Calu3 (cell line): ENCODE measurements around the gene CDK5RAP2. TPM values are rescaled to one million over a fixed set of nuclear protein-coding genes. Genes with fewer than 3 reads are reported as not detected.

ENCODE experiments used
- BruUV-seq: library from RNA; stranded (reverse); fragments of 400-500 nt; replicated peaks from 2 replicates; lab custom pipeline; 2021; lab: Mats Ljungman, UMichigan
- CTCF ChIA-PET: fragments of 300-600 bp; sonication (Branson Sonifier 250); formaldehyde crosslinking; loops from one replicate; lab custom pipeline; 2022; ENCODE audit warnings: antibody characterized with exemption; lab: Charles Lee
- DNase-seq: peaks from one replicate; pipeline ENCODE4 v3.0.0; 2022
- H3K27ac Mint-ChIP-seq: one replicate; pipeline ENCODE4 v1.8.0; 2022; ENCODE audit warnings: mixed read lengths; ENCODE audit not compliant: unreplicated experiment
- H3K27me3 Mint-ChIP-seq: one replicate; pipeline ENCODE4 v1.8.0; 2022; ENCODE audit warnings: mixed read lengths; ENCODE audit not compliant: unreplicated experiment
- H3K36me3 Mint-ChIP-seq: one replicate; pipeline ENCODE4 v1.8.0; 2022; ENCODE audit warnings: mild to moderate bottlenecking, moderate library complexity, mixed read lengths; ENCODE audit not compliant: insufficient read depth, unreplicated experiment
- H3K4me1 Mint-ChIP-seq: one replicate; pipeline ENCODE4 v1.8.0; 2022; ENCODE audit warnings: mild to moderate bottlenecking, low read depth, mixed read lengths; ENCODE audit not compliant: unreplicated experiment
- H3K4me3 Mint-ChIP-seq: one replicate; pipeline ENCODE4 v1.8.0; 2022; ENCODE audit warnings: mild to moderate bottlenecking, low read depth, moderate library complexity, mixed read lengths; ENCODE audit not compliant: unreplicated experiment
- H3K9me3 Mint-ChIP-seq: one replicate; pipeline ENCODE4 v1.8.0; 2022; ENCODE audit warnings: low read depth, mixed read lengths; ENCODE audit not compliant: unreplicated experiment
- intact Hi-C: fragments of 100-400 bp; cut with micrococcal nuclease; formaldehyde crosslinking; loops from one replicate; pipeline ENCODE4 v1.10.0; 2022; ENCODE audit not compliant: unreplicated experiment
- total RNA-seq: library from RNA; stranded (reverse); gene quantifications from 2 replicates; pipeline ENCODE4 v1.2.3, GENCODE V29; 2022
- TF ChIP-seq, protein P1 (sequence below): fragments of 200-600 bp; IDR thresholded peaks from one replicate; pipeline ENCODE4 v1.8.0; 2022; ENCODE audit warnings: antibody characterized with exemption; ENCODE audit not compliant: unreplicated experiment

Gene CDK5RAP2
- total RNA-seq, 1 experiment from 2014 or later = 40.7 TPM

DNA sequence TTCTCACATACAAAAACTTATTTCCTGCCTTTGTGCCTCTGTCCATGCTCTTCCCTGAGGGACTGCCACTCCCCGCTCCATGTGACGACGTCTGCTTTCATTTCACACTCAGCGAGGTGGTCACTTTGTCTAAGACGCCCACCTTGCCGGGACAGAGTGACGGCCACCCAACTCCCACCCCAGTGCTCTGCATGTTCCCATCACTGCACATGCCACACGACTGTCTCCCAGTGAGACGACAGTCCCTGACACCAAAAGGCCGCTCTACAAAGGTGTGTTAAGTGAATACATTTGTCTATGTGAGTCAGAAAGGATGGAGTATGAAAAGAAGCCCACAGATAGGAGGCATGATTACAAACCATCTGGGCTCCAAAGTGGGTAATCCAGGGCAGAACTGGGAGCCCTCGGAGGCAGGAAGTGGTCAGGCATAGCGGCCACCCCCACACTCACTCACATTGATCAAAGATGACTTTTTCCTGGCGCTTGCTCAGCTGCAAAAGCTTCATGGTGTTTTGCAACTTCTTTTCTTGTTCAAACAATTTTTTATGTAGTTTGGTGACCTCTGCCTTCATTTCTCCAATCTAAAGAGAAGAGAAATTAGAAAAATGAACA lies 185.8 kb downstream of the CDK5RAP2 start:
- no TSS peak for BruUV-seq
- DNase-seq = no peak
- H3K27me3 Mint-ChIP-seq = no peaks in the 10 kb centered on the region
- no peaks in the 10 kb centered on the region for H3K9me3 Mint-ChIP-seq
- CTCF ChIA-PET = no interaction called here
- H3K4me1 Mint-ChIP-seq = no peaks in the 10 kb centered on the region
- peaks cover 12% of the 10 kb centered on the region for H3K36me3 Mint-ChIP-seq
- TF ChIP-seq, protein P1, sequence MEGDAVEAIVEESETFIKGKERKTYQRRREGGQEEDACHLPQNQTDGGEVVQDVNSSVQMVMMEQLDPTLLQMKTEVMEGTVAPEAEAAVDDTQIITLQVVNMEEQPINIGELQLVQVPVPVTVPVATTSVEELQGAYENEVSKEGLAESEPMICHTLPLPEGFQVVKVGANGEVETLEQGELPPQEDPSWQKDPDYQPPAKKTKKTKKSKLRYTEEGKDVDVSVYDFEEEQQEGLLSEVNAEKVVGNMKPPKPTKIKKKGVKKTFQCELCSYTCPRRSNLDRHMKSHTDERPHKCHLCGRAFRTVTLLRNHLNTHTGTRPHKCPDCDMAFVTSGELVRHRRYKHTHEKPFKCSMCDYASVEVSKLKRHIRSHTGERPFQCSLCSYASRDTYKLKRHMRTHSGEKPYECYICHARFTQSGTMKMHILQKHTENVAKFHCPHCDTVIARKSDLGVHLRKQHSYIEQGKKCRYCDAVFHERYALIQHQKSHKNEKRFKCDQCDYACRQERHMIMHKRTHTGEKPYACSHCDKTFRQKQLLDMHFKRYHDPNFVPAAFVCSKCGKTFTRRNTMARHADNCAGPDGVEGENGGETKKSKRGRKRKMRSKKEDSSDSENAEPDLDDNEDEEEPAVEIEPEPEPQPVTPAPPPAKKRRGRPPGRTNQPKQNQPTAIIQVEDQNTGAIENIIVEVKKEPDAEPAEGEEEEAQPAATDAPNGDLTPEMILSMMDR = no peak
- H3K27ac Mint-ChIP-seq = peak overlapping the region; percentile 47
- H3K4me3 Mint-ChIP-seq = no peak overlapping the region
- intact Hi-C loops = no loop called here

DNA sequence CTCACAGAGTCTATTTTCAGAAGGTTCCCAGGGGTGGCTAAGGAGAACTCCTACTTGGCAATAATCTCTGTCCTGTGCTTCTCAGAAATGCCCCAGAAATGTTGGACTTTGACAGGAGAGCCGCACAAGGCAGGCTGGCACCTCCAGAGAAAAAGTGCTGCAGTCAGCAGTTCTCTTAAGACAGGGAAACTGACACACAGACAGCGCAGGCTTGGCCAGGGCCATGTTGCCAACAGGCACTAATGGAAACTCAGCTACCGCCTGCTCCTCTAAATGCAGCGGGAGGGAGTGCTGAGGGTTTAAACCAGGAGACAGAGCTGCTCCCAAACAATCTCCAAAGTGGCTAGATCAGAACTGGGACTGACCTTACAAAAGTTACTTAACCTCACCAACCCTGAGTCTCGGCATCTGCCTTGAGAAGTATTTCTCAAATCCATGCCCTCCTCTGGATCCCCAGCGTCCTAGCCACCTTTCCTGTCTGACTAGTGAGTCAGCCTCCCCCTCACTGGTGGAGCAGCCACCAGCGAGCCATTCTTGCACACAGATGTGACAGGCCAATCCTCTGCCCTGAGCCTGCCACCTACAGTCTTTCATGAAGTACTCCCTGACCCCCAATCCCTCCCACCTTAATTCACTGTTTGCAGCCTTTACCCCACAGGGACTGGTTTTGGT lies 186.4 kb downstream of the CDK5RAP2 start:
- peaks cover 12% of the 10 kb centered on the region for H3K36me3 Mint-ChIP-seq
- no peaks in the 10 kb centered on the region for H3K9me3 Mint-ChIP-seq
- no TSS peak for BruUV-seq
- H3K27me3 Mint-ChIP-seq = no peaks in the 10 kb centered on the region
- no peak for DNase-seq
- intact Hi-C loops = no loop called here
- CTCF ChIA-PET = no interaction called here
- H3K4me1 Mint-ChIP-seq = no peaks in the 10 kb centered on the region
- TF ChIP-seq, protein P1 = no peak
- H3K27ac Mint-ChIP-seq = peak overlapping the region; percentile 47
- H3K4me3 Mint-ChIP-seq = no peak overlapping the region

DNA sequence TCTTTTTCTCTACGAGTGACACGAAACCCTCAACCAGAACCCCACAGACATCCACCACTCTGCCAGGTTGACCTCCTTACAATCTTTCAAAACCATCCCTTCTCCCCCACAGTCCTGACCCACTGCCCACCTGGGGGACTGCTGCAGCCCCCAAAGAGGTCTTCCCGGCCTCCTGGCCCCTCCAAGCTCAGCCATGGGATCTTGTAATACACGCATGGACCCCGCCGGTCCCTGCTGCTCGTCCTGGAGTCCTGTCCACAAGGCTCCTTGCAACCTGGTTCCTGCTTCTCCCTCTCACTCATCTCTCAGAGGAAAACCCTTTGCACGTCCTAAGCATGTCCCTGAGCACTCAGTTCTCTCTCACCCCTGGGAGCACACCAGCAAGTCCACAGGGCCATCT lies 187.3 kb downstream of the CDK5RAP2 start:
- BruUV-seq = no TSS peak
- DNase-seq = no peak
- no peak overlapping the region for H3K4me3 Mint-ChIP-seq
- H3K9me3 Mint-ChIP-seq = no peaks in the 10 kb centered on the region
- intact Hi-C loops = no loop called here
- H3K36me3 Mint-ChIP-seq = peaks cover 12% of the 10 kb centered on the region
- H3K27me3 Mint-ChIP-seq = no peaks in the 10 kb centered on the region
- H3K4me1 Mint-ChIP-seq = no peaks in the 10 kb centered on the region
- TF ChIP-seq, protein P1 = no peak
- H3K27ac Mint-ChIP-seq = no peak overlapping the region
- CTCF ChIA-PET = no interaction called here

DNA sequence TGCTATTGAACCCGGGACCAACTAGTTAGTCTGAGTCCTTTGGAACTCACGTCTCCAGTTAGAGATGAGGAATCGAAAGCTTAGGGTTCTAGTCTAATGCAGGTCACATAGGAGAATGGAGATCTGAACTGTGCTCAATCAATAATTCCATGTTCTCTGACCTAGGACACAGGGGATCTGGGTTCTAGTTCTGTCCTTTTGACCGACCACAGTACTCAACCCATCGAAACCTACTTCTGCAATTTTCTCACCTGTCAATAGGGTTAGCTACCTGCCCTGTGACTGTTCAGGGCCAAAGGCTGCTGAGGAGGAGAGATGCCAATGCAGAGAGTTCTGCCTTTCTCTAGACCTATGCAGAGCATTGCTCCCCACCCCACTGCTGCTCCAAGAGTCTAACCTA lies 187.7 kb downstream of the CDK5RAP2 start:
- Mint-ChIP-seq H3K36me3 (peaks cover 12% of the 10 kb centered on the region), H3K27me3 (no peaks in the 10 kb centered on the region), H3K27ac (no peak overlapping the region), H3K4me1 (no peaks in the 10 kb centered on the region), H3K4me3 (no peak overlapping the region), H3K9me3 (no peaks in the 10 kb centered on the region)
- BruUV-seq = no TSS peak
- intact Hi-C loops = no loop called here
- TF ChIP-seq, protein P1 = no peak
- DNase-seq = no peak
- CTCF ChIA-PET = no interaction called here
